SIG-M5 (cell line): ENCODE measurements around the gene PTGER1.

Source experiments
- DNase-seq: peaks from one replicate; lab custom pipeline; 2025; lab: John Stamatoyannopoulos, UW

The PTGER1 gene

DNA sequence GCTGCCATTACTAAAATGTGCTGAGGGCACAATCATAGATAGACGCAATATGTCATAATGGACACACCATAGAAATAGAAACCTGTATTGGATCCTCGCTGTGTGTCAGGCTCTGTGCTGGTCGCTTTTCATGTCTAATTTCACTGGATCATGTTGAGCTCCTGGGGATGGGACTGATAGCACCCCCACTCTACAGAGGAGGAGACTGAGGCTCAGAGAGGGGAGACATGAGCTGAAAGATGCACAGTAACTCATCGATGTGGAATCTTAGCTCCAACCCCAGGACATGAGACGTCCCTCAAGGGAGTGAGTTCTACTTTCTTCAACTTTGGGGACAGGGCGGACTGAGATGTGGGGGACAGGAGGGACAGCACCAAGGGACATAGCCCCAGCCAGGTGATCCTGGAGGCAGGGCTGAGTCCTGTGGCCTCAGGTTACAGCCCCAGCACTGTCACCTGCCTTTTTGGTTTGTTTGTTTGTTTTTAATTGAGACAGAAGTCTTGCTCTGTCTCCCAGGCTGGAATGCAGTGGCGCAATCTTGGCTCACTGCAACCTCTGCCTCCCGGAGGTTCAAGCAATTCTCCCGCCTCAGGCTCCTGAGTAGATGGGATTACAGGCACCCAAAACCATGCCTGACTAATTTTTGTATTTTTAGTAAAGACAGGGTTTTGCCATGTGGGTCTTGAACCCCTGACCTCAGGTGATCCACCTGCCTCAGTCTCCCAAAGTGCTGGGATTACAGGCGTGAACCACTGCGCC lies 27.4 kb upstream of the PTGER1 start:
- DNase-seq = no peak

DNA sequence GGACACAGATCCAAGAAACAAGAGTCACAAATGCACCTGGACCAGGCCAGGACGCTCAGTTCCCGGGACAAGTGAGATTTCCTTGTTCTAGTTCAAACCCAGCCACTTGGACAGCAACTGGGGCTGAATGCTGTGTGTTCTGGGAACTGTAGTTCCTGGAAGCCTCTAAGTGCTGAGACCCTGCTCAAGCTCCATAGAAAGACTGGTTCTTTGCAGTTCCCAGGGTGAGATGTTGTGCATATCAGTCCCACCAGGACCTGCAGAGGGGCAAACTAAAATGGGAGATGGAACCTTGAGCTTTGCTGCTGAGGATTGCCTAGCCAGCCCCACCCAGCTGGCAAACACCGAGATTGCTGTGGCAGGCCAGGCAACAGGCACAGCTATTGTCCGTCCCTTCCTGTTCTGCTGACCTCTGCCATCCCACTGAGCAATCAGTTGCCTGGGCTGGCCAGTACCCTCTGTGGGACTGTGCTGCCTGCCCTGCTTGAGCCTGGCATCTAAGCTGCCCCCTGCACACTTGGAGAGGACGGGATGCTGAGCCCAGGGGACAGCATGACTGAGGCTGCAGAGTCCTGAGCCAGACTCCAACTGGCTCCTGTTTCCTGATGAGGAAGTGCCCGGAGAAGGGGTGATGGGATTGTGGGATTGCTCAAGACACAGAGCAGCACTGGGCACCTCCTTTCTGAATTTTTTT lies 22.2 kb upstream of the PTGER1 start:
- DNase-seq = no peak

DNA sequence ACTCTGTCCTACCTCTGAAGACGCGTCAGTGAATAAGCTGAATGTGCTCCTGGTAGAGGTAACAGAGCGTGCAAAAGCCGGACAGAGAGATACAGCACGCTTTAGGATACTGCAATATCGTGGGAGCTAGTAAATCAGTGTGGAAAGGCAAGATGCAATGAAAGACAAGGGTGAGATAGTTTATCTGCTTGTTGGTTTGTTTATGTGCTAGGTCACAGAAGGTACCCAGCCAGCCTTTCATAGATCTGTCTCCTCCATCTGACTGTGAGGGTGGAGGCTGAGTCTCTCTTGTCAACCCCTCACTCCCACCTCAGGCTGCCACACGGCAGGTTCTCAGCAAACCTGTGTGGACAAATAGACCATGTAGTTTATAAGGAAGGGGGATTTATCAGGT lies 21.7 kb upstream of the PTGER1 start:
- no peak for DNase-seq

DNA sequence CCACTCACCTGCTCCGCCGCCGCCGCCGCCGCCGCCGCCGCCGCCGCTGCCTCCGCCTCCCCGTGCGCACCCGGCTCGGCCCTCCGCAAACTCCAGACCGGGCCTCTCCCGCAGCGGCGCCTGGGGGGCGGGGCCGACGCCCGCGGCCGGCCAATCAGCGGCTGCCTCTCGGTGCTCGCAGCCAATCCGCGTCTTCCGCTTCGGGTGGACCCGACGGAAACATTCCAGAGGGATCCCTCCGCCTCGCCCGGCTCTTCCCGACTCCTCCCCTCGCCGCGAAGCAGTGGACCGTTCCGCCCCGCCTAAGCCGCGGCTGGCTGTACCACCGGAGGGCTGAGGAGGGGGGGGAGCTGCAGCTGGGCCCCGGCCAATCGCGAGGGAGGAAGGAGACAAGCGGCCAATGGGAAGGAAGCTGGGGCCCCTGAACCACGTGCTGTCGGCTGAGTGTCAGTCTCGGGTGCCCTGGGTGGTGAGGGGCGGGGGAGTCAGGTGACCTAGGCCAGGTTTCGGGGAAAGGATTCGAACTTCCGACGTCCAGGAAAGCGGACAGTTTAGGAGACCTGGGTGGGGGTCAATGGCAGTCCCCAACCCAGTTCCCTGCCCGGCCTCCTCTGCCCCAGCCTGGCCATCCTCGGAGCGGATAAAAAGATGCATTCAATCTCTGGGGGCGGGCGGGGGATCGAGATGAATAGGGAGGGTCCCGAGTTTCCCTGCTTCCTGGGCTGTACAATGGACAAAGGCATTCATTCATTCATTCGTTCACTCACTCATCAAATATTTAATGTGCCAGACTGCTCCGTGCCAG lies 21.1 kb upstream of the PTGER1 start, which contains the start of gene GIPC1:
TSS of gene GIPC1 (minus strand) at position 99 of the 805 bp plus-strand sequence. CDS start 13,151 bp downstream, outside the sequence.
- no peak for DNase-seq

DNA sequence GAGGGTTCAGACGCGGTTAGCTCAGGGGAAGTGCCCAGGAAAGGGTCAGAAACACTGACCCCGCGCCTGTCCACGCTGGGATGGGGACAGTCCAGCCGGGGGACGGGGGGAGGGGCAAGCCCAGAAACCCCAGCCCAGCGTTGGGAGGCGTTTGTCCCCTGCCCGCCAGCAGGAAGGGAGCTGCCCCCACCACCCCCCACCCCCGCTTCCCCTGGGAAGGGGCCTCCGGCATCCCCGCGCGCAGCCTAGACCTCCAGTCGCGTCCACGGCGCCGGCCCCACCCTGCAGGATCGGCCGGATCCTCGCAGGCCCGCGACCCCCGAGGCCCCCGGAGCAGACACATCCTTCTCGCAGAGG lies 20.5 kb upstream of the PTGER1 start:
- no peak for DNase-seq

DNA sequence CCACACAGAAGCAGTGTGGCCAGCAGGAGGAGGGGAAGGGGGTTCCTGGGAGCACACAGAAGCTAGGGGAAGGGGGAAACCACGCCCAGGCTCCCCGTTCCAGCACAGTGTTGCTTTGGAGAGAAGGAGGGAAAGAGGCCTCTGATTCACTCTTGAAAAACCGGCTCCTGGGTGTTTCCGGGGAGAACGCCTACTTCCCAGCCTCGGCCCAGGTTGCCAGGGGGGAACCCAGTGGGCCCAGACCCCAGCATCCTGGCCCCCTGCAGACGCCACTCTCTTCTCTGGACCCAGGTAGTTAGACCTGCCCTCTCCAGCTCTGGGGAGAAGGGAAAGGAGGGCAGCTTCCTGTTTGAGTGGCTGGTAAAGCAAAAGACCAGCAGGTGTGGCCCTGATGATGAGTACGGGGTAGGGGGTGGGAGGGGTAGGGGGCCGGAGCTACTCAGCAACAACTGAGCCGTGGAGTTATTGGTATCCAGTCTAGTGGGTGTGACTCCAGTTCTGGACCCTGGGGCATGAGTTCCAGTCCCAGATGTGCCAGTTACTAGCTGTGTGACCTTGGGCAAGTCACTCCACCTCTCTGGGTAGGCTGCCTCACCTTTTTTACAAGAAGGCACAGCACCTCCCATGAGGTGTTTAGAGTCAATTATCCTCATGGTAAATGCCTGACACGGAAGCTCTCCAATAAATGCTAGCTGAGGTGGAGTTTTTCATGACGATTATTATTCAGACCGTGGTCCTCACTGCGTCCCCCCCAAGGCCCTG lies 19.9 kb upstream of the PTGER1 start:
- no peak for DNase-seq

DNA sequence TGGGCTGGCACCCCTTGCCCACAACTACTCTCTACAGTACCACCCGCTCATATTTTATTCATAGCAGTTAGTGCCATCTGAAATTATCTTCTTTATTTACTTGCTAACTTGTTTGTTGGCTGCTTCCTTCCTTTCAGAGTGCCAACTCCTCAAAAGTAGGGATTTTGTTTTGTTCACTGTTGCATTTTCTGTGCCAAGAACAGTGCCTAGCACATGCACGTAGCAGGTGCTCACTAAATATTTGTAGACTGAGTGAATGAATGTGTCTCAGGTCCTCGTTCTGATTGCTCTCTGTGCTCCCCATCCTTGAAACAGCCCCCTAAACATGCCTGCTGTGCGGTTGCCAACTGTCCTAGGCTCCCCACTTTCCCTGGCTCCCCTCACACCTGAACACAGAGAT lies 19.3 kb upstream of the PTGER1 start:
- no peak for DNase-seq

DNA sequence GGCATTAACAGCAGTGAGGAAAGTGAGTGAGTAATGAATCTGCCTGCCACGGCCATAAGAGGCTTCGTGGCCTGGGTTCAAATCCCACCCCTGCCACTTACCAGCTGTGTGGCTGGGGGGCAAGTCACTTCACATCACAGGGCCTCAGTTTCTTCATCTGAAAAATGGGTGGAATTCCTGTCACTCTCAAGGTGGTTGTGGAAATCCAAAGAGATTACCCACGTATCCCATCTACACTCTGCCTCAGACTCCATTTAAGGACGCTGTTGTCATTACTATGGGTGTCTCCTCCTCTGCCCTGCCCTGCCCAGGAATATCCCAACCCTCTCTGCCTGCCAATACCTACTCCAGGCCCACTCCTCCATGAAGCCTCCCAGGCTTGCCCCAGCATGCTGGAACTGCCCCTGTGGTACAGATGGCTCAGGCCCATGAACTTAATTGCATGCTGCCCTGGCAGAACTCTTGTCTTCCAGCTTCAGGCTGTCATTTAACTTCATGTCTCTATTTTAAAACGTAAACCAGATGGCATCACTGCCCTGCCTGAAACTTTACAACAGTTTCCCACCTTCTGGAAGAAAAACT lies 17.7 kb upstream of the PTGER1 start:
- DNase-seq = no peak

DNA sequence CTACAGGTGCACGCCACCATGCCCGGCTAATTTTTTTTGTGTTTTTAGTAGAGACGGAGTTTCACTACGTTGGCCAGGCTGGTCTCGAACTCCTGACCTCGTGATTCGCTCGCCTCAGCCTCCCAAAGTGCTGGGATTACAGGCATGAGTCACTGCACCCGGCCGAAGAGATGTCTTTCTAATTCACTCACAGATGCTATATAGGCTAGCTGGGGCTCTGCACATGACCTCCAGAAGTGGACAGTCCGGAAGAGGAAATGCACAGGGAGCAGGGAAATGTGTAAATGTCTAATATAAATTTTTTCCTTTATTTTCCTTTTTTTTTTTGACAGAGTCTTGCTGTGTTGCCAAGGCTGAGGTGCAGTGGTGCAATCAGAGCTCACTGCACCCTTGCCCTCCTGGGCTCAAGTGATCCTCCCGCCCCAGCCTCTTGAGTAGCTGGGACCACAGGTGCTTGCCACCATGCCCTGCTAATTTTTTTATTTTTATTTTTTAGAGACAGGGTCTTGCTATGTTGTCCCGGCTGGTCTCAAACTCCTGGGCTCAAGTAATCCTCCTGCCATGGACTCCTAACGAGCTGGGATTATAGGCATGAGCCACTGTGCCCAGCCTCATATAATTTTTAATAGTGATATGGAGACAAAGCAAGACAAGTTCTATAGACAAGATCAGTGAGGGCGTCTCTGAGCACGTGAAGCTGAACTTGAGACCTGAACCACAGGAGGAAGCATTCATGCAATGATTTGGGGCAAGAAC lies 12.4 kb upstream of the PTGER1 start:
- DNase-seq = no peak

DNA sequence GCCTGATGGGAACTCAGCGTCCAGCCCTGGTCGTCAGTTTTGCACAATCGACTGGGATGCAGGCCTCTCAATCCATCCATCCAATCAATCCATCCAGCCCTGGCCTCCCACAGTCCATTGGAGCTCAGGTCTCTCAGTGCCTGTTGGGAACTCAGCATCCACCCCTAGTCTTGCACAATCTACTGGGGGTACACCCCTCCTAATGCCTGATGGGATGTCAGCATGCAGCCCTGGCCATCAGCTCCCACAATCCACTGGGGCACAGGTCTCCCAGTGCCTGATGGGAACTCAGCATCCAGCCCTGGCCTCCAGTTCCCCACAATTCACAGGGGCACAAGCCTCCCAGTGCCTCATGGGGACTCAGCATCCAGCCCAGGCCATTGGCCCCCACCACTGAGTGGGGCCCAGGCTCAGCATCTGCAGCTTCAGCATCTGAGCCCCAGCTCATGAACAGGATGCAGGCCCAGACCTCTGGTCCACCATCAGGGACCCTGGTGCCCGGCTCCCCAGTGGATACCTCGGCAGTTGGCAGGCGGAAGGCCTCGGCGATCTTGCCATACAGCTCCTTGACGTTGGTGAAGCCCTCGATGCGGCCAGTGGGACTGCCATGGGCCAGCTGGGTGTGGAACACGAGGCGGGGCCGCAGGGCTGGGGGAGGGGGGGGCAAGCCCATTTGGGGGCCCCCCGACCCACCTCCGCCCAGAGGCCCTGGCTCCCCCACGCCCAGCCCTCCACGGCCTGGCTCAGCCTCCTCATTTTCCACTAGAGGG lies 7.2 kb upstream of the PTGER1 start:
- no peak for DNase-seq

DNA sequence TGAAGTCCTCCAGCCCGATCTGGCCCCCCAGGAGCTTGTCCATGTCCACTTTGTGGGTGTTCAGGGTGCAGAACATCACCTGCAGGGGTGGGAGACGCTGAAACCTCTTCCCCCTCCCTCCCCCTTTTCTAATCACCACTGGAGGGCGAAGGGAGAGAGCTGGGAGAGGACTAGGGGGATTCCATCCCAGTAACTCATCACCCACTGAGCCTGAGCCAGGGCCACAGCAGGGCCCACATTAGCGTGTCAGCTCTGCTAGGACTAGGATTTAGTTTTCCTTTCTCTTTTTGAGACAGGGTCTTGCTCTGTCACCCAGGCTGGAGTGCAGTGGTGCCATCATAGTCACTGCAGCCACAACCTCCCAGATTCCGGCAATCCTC lies 5.5 kb upstream of the PTGER1 start:
- no peak for DNase-seq

DNA sequence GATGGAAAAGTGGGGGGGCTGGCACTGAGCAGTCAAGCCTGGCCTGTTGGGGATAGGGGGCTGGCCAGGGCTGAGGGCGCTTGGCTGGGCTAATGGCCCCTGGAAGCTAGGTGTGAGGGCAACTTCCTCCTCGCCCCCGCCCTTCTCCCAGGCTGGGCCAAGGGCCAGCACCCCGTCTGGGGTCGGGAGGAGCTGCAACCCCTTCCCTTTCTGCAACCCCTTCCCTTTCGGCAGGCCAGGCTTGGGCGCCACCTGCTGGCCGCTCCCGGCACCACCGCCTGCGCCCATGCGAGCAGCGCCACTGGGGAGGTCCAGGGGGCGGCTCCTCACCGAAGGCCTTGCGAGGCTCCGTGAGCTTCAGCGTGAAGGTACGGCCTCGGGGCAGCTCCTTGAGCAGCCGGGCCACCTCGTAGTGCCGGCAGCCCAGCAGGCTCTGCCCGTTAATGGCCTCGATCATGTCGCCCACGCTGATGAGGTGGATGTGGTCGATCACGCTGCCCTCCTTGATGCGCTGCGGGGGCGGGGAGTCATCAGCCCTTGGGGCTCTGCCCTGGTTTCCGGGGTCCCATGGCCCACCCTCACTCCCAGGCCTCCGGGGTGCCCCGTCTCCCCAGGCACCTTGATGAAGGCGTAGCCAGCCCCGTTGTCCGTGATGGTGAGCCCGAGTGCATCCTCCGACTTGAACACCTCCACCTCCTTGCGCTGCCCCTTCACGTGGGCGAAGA lies 5.0 kb upstream of the PTGER1 start:
- DNase-seq = no peak

DNA sequence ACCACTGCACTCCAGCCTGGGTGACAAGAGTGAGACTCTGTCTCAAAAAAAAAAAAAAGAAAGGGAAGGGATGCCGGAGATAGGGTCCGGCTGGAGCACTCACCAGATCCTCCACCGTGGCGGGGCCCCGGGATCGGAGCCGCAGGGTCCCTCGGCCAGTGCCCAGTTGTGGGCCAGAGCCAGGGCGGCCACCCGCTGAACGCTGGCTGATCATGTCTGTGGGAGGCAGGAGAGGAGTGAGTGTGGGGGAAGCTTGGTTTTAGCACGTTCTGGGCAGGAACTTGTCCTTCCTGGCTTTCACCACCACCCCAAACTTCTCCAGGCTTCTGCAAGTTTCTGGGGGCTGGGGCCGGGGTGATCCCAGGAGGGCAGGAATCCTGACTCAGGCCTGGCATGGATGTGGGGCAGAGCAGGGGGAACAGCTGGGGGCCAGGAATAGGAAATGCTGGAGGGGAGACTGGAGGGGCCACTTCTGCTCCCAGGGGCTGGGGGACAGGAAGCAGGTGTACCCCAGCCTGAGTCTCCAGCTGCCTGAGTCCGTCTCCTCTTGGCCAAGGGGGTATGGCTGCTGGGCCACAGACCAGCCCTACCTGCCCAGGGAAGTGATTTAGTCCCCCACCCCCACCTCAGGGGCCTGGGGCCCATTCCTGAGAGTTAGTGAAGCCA lies 4.3 kb upstream of the PTGER1 start:
- no peak for DNase-seq

DNA sequence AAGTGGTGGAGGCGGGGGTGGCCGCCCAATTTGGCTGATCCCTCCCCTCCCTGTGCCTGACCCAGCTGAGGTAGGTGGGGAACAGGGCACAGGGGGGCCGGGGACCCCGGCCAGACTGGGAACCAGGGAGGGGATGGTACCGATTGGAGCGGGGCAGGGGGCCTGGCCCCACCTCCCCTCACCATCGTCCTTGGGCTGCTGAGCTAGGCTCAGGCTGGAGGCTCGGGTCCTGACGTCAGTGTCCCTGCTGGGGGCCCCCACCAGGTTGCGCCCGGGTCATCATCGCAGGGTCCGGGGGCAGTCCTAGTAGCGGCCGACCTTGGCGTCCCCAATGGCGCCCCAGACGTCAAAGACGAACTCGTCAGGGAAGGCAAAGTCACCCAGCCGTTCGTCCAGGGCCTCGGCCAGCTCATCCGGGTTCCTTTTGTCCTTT lies 3.0 kb upstream of the PTGER1 start:
- no peak for DNase-seq

DNA sequence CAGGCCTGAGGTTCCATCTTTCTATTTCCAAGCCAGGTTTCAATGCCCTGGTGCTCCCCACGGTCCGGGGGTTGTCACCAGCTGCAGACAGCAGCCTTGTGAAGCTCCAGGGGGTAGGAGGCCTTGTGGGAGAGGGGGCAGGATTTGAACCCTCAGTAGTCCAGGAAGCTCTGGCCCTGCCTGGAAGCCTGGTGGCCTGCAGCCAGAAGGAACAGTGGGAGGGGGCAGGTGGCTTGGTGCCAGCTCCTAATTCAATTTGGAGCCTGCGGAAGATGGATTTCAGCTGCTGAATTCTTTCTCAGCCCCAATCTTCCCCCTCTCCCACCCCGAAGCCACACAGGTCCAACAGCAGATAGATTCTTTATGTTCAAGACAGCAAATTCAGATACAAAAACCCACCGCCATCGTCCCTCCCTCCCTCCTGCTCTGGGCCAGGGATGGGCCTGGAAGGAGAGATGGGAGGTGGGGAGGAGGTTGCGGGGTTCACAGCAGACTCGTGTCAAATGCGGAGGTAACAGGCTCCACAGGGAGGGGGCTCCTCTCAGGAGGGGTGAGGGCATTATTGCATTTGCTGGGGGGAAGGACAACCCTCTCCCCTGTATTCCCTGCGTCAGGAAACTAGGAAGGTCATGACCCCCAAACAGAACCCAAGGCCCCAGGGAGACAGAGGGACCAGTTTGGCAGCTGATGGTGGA lies 2.4 kb upstream of the PTGER1 start:
- DNase-seq = no peak

DNA sequence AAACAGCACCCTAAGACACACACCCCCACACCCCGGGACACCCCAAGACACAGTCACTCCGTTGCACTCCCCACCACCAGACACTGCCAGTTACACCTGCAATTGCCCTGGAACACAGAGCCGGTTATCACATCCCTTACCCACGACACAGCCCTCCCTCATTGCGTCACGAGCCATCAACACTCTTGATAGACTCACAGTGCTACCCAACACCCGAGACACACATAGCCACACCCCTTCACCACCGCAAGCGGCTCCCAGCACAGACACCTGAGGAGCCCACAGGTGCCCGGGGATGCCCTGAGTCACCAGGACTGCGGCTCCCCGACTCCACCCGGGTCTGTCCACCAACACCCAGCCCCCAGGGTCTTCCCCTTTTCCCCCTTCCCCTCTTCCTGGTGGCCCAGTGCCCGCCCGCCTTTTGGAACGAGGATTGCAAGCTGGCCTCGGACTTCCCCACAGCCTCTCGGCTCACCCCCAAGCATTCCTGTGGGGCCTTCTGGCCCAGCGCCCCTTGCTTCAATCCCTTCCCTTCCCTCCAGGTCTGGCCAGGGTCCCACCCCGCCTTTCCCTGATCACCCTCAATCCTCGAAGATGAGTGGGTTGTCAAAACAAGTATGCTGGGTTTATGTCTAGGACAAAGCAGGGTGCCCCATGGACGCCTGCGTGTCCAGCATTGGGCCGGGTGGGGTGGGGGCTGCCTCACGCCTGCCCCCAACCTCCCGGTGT lies 1.7 kb upstream of the PTGER1 start:
- peak; percentile 41 for DNase-seq

DNA sequence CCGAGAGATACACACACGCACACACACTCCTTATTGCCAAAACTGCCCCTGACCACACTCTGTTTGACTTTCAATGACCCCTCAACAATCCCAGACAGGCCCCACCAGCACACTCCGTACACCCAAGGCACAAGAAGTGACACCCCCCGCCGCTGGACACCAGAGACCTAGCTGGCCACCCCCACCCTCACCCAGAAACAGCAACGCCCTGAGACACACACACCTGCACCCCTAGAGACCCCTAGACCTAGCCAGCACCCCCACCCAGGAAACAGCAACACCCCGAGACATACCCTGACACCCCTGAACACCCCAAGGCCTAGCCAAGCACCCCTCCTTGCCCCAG lies 1.1 kb upstream of the PTGER1 start:
- no peak for DNase-seq

DNA sequence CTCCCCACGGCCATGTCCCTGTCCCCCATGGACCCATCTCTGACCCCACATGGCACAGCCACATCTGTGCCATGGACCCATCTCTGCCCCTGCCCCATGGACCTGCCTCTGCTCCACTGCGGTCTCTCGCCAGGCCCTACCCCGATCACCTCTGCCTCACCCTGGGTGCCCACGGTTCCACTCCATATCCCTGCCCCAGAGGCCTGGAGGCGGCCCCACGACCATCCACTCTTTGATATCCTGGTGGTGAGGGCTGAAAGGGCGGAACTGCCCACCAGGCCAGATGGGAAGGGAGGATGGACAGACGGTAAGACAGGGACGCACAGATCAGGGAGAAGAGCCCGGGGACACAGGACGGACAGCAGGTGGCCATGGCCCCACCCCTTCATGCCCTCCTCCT lies 327 bp downstream of the PTGER1 start:
- no peak for DNase-seq
